Neuron (in vitro differentiated cells): Measurements from ENCODE around the gene RNF222.
"Not testable (repeated sequence)": the region's sequence is repeated elsewhere in the genome, so short reads cannot be mapped to it uniquely, and the experiment has no call there.

Experiments
- H2AFZ ChIP-seq: one replicate; pipeline ENCODE4 v1.6.1; 2013; ENCODE audit warnings: low read depth, mild to moderate bottlenecking, inconsistent platforms, low read length, moderate library complexity
- H3K27me3 ChIP-seq: one replicate; pipeline ENCODE4 v1.6.1; 2013; ENCODE audit warnings: low read length; ENCODE audit not compliant: insufficient read depth
- H3K36me3 ChIP-seq: one replicate; pipeline ENCODE4 v1.6.1; 2013; ENCODE audit warnings: low read length; ENCODE audit not compliant: insufficient read depth
- H3K4me1 ChIP-seq: one replicate; pipeline ENCODE4 v1.6.1; 2013; ENCODE audit warnings: low read length; ENCODE audit not compliant: insufficient read depth
- H3K4me3 ChIP-seq: 2 replicates; pipeline ENCODE4 v1.5.1; 2013; ENCODE audit warnings: mild to moderate bottlenecking, low read length, moderate library complexity
- H3K9me3 ChIP-seq: one replicate; pipeline ENCODE4 v1.6.1; 2013; ENCODE audit warnings: low read length

The RNF222 gene

GRCh38 chr17:8383143-8383822 lies 14.3 kb downstream of the RNF222 start, which contains the start of gene RPL26:
Gene RPL26 (minus strand): TSS chr17:8383193. CDS start chr17:8382310, 883 bp downstream.
- peak within 1 kb of the TSS; percentile 85 for H3K4me3 ChIP-seq
- H3K9me3 ChIP-seq = no peaks in the 10 kb centered on the region

DNA sequence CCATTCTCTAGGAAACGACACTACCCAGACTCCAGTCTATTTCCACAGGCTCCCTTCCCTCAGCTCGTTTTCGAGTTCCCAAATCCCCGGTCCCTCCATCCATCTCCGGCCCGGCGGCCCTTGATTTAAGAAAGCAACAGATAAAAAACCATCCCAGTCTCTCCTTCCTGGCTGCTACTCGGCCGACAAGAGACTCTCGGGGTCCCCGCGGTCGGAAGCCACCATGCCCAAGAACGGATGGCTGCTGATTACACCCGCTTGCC lies 14.8 kb downstream of the RNF222 start:
- Histone ChIP-seq H3K4me1 (peaks cover 21% of the 10 kb centered on the region), H3K36me3 (peaks cover 40% of the 10 kb centered on the region), H3K9me3 (no peaks in the 10 kb centered on the region), H2AFZ (no peak overlapping the region), H3K27me3 (no peaks in the 10 kb centered on the region), H3K4me3 (peak overlapping the region; percentile 85)

More at GRCh38 chr17:8383143-8383822, 14.3 kb downstream of the RNF222 start, which contains the start of gene RPL26:
- H3K4me1 ChIP-seq = peaks cover 21% of the 10 kb centered on the region
- no peaks in the 10 kb centered on the region for H3K27me3 ChIP-seq
- peak within 1 kb of the TSS; percentile 98 for H2AFZ ChIP-seq
- peaks cover 36% of the 10 kb centered on the region for H3K36me3 ChIP-seq

- H2AFZ ChIP-seq = no peak overlapping the region
- no peaks in the 10 kb centered on the region for H3K9me3 ChIP-seq
- H3K36me3 ChIP-seq = peaks cover 44% of the 10 kb centered on the region
- peak overlapping the region; percentile 85 for H3K4me3 ChIP-seq
- H3K27me3 ChIP-seq = no peaks in the 10 kb centered on the region
- H3K4me1 ChIP-seq = peaks cover 21% of the 10 kb centered on the region
These were observed 15.4 kb downstream of the RNF222 start for GRCh38 chr17:8382052-8382879.

- Histone ChIP-seq H3K4me3 (no peak overlapping the region), H3K27me3 (no peaks in the 10 kb centered on the region), H3K36me3 (peaks cover 49% of the 10 kb centered on the region), H3K4me1 (peaks cover 33% of the 10 kb centered on the region), H2AFZ (no peak overlapping the region), H3K9me3 (no peaks in the 10 kb centered on the region)
These were observed 17.6 kb downstream of the RNF222 start for GRCh38 chr17:8380049-8380448.

- Histone ChIP-seq H3K36me3 (peaks cover 49% of the 10 kb centered on the region), H3K4me1 (peaks cover 27% of the 10 kb centered on the region)
- not testable (repeated sequence) for H2AFZ ChIP-seq, H3K4me3 ChIP-seq, H3K27me3 ChIP-seq, H3K9me3 ChIP-seq
These were observed 19.5 kb downstream of the RNF222 start for GRCh38 chr17:8378117-8378516.

- H3K36me3 ChIP-seq = peaks cover 49% of the 10 kb centered on the region
- no peak overlapping the region for H3K4me3 ChIP-seq
- H2AFZ ChIP-seq = no peak overlapping the region
- H3K9me3 ChIP-seq = no peaks in the 10 kb centered on the region
- peaks cover 27% of the 10 kb centered on the region for H3K4me1 ChIP-seq
- no peaks in the 10 kb centered on the region for H3K27me3 ChIP-seq
These were observed 20.2 kb downstream of the RNF222 start for GRCh38 chr17:8377422-8377821.

DNA sequence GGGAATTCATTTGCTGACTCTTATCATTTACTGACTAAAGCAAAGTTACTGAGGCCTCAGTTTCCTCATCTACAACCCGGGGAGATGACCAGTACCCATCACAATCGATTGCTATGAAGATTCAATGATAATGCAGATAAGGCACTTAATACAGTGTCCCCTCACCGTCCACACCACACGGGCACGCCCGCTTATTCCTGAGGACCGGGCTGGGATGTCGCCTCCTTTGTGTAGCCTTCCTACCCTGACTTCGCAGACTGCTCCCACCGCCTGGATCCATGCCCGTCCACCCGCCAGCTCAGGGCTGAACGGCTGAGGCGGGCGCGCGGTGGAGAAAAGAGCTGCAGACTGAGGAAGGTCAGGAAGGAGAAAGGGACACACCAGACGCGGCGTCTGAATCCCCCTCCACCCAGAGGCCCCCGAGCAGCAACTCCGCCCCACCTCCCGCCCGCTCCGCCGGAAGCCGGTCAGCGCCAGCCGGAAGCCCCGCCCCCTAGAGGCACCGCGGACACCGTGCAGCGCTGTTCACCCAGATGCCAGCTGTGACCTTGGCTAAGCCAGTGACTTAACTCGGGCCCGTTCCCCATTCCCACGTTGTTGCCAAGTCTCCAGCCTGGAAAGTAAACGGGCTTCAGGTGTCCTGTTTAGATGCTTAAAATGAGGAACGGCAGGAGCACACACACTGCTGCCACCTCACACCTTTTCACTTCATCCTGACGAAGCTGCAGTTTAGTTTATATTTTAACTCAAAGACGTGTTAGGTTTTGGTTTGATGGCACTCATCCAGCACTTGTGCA lies 21.2 kb downstream of the RNF222 start, which contains the start of gene KRABD2:
TSS of gene KRABD2 (minus strand) at position 434 of the 797 bp plus-strand sequence.
- Histone ChIP-seq H3K4me1 (peaks cover 21% of the 10 kb centered on the region), H3K27me3 (no peaks in the 10 kb centered on the region), H3K4me3 (peak within 1 kb of the TSS; percentile 68), H2AFZ (no peak within 1 kb of the TSS), H3K9me3 (no peaks in the 10 kb centered on the region), H3K36me3 (peaks cover 51% of the 10 kb centered on the region)

- Histone ChIP-seq H3K4me3 (peak overlapping the region; percentile 68), H3K27me3 (no peaks in the 10 kb centered on the region), H3K36me3 (peaks cover 51% of the 10 kb centered on the region), H3K9me3 (no peaks in the 10 kb centered on the region), H2AFZ (no peak overlapping the region), H3K4me1 (peaks cover 14% of the 10 kb centered on the region)
These were observed 21.8 kb downstream of the RNF222 start for GRCh38 chr17:8375738-8376259.

DNA sequence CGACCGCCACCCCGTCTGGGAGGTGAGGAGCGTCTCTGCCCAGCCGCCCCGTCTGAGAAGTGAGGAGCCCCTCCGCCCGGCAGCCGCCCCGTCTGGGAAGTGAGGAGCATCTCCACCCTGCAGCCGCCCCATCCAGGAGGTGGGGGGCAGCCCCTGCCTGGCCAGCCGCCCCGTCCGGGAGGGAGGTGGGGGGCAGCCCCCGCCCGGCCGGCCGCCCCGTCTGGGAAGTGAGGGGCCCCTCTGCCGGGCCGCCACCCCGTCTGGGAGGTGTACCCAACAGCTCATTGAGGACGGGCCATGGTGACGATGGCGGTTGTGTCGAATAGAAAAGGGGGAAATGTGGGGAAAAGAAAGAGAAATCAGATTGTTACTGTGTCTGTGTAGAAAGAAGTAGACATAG lies 23.8 kb downstream of the RNF222 start:
- H2AFZ ChIP-seq, H3K27me3 ChIP-seq, H3K9me3 ChIP-seq, H3K4me3 ChIP-seq: not testable (repeated sequence)
- H3K4me1 ChIP-seq = peaks cover 12% of the 10 kb centered on the region
- peaks cover 45% of the 10 kb centered on the region for H3K36me3 ChIP-seq

DNA sequence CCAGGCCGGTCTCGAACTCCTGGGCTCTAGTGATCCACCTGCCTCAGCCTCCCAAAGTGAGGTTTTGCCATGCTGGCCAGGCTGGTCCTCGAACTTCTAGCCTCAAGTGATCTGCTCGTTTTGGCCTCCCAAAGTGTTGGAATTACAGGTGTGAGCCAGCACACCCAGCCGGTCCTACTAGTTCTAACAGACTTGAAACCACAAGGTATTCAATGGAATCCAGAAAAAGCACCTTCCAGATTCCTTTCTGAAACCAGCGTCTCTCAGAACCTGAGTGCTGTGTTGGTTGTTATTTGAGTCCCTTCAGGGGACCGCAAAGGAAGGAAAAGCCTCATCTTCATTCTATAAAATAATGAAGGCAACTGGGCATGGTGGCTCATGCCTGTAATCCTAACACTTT lies 25.2 kb downstream of the RNF222 start:
- Histone ChIP-seq H3K4me3 (no peak overlapping the region), H3K9me3 (no peaks in the 10 kb centered on the region), H3K4me1 (peaks cover 12% of the 10 kb centered on the region), H3K27me3 (no peaks in the 10 kb centered on the region), H2AFZ (no peak overlapping the region), H3K36me3 (peaks cover 40% of the 10 kb centered on the region)

DNA sequence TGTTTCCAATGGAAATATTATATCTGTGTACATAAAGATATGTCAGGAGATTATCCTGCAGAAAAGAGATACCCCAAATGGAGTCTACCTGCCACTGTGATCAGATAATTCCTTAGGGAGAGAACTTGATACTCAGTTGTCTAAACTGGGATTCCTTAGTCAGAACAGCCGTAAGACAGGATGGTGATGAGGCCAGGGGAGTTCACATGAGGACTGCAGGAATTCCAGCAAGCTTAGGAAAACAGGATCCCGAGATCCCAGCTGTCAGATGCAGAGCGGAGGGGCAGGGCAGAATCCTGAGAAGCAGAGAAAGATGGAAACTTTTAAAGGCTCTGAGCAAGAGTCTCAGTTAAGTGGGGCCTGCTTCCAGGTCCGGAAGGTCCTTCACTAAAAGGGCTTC lies 25.8 kb downstream of the RNF222 start:
- Histone ChIP-seq H2AFZ (no peak overlapping the region), H3K9me3 (no peaks in the 10 kb centered on the region), H3K4me1 (peaks cover 9% of the 10 kb centered on the region), H3K4me3 (no peak overlapping the region), H3K27me3 (no peaks in the 10 kb centered on the region), H3K36me3 (peaks cover 34% of the 10 kb centered on the region)

- Histone ChIP-seq H3K27me3 (no peaks in the 10 kb centered on the region), H3K4me3 (no peak overlapping the region), H2AFZ (no peak overlapping the region), H3K9me3 (no peaks in the 10 kb centered on the region), H3K36me3 (peaks cover 44% of the 10 kb centered on the region), H3K4me1 (no peaks in the 10 kb centered on the region)
These were observed 27.7 kb downstream of the RNF222 start for GRCh38 chr17:8369944-8370343.

DNA sequence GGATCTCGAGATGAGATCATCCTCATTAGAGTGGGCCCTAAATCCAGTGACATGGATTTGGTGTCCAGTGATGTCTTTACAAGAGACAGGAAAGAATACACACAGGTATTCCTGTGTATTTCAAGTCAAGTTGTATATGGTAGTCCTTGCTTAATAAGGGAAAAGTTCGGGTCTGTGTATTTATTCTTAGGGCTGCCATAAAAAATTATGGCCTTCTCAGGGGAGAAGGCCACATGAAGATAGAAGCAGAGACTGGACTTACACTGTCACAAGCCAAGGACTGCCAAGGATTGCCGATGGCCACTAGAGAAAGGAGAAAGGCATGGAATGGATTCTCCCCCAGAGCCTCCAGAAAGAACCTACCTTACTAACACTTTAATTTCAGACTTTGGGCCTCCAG lies 29.4 kb downstream of the RNF222 start:
- Histone ChIP-seq H2AFZ (no peak overlapping the region), H3K4me1 (no peaks in the 10 kb centered on the region), H3K27me3 (no peaks in the 10 kb centered on the region), H3K9me3 (no peaks in the 10 kb centered on the region), H3K4me3 (no peak overlapping the region), H3K36me3 (peaks cover 50% of the 10 kb centered on the region)
